HEK293 (cell line): Measurements from ENCODE around the gene CXCL3.

Experiments used
- ZNF10 ChIP-seq: fragments of 450-650 bp; formaldehyde crosslinking; IDR thresholded peaks from 2 replicates; pipeline ENCODE4 v1.5.1; 2017; ENCODE audit warnings: missing biosample characterization, missing genetic modification characterization
- TF ChIP-seq, protein P1 (sequence below): fragments of 450-650 bp; formaldehyde crosslinking; IDR thresholded peaks from 2 replicates; pipeline ENCODE4 v1.5.1; 2016; ENCODE audit warnings: missing biosample characterization, missing genetic modification characterization

DNA sequence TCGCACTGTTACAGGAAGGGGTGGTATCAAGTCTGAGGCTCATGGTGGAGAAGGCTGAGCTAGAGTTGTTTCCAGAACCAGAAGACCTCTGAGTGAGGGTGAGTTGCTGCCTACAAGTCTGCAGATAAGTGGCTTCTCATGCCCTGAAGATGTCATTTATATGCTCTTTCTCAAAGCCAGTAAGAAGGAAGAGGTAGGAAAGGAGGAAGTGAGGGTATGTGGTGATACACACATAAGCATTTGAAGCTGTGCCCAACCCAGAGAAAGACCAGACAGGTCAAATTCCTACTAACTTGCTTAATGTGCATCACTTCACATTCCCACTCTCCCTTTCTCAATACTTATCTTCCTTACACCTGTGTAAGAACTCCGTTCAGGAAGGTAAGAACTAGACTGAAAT is 50.4 kb downstream of the CXCL3 start, which contains the start of gene PPBP:
- TF ChIP-seq, protein P1, sequence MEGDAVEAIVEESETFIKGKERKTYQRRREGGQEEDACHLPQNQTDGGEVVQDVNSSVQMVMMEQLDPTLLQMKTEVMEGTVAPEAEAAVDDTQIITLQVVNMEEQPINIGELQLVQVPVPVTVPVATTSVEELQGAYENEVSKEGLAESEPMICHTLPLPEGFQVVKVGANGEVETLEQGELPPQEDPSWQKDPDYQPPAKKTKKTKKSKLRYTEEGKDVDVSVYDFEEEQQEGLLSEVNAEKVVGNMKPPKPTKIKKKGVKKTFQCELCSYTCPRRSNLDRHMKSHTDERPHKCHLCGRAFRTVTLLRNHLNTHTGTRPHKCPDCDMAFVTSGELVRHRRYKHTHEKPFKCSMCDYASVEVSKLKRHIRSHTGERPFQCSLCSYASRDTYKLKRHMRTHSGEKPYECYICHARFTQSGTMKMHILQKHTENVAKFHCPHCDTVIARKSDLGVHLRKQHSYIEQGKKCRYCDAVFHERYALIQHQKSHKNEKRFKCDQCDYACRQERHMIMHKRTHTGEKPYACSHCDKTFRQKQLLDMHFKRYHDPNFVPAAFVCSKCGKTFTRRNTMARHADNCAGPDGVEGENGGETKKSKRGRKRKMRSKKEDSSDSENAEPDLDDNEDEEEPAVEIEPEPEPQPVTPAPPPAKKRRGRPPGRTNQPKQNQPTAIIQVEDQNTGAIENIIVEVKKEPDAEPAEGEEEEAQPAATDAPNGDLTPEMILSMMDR (tag by site-specific recombination), result no peak
- no peak for TF ChIP-seq ZNF10 (tag by site-specific recombination)
